ENCODE data around the gene SAP30BP. TPM values are rescaled to one million over a fixed set of nuclear protein-coding genes. Genes with fewer than 3 reads are reported as not detected.

SAP30BP gene
- total RNA-seq, 1 experiment from 2014 or later = 149 TPM

GRCh38 chr17:75667825-75668224, 687 bp downstream of the SAP30BP start:
- H3K9me2 ChIP-seq (ENCODE audit: insufficient read depth) = no peaks in the 10 kb centered on the region
- peaks cover 13 to 19% of the 10 kb centered on the region in 2 experiments; a peak in 3 of 4 replicates for H3K4me1 ChIP-seq (ENCODE audit: control insufficient read depth in 1 of 2, insufficient read depth in 2 of 2, low read length in 2 of 2)
- no peak for TF ChIP-seq ZFX (IDR thresholded peaks at IDR 0.05)
- no peak for TF ChIP-seq EZH2phosphoT487 (IDR thresholded peaks at IDR 0.05; ENCODE audit: borderline replicate concordance)
- TF ChIP-seq YY1 (IDR thresholded peaks at IDR 0.05; ENCODE audit: extremely low read depth, insufficient replicate concordance, low read depth, low read length) = no peak
- no peak for TF ChIP-seq CBX3 (IDR thresholded peaks at IDR 0.05; ENCODE audit: low read depth)
- TF ChIP-seq ZNF274 (IDR thresholded peaks at IDR 0.05; ENCODE audit: low read depth, low read length) = no peak
- TF ChIP-seq CTCF (IDR thresholded peaks at IDR 0.05 in 2 of 3, conservative IDR thresholded peaks at IDR 0.05 in 1 of 3; ENCODE audit: borderline replicate concordance in 1 of 3, insufficient read depth in 1 of 3, low read depth in 2 of 3, low read length in 2 of 3) = no peak
- no peak for TF ChIP-seq TCF7L2 (IDR thresholded peaks at IDR 0.05; ENCODE audit: borderline replicate concordance, extremely low read depth, insufficient read depth, insufficient read length)
- no peak for TF ChIP-seq EZH2 (IDR thresholded peaks at IDR 0.05)
- no peak for TF ChIP-seq JUND (IDR thresholded peaks at IDR 0.05)
- no peak for TF ChIP-seq FOSL1 (IDR thresholded peaks at IDR 0.05; ENCODE audit: low read depth)
- TF ChIP-seq POLR2AphosphoS5 (IDR thresholded peaks at IDR 0.05; ENCODE audit: low read depth, low read length) = no peak
- no peak for TF ChIP-seq ZBTB33 (IDR thresholded peaks at IDR 0.05; ENCODE audit: extremely low read depth, insufficient replicate concordance, low read length)
- TF ChIP-seq ELF1 (IDR thresholded peaks at IDR 0.05; ENCODE audit: borderline replicate concordance, low read depth) = no peak
- peaks cover 41 to 42% of the 10 kb centered on the region in 2 experiments for H3K36me3 ChIP-seq (ENCODE audit: control insufficient read depth in 1 of 2, insufficient read depth in 2 of 2, low read length in 2 of 2)
- ATAC-seq (no peak), DNase-seq (ENCODE audit: low read depth, low spot score) (no peak)
- H3K4me2 ChIP-seq (ENCODE audit: low read length) = peak overlapping the region; percentile 81
- H3K27me3 ChIP-seq (ENCODE audit: insufficient read depth, low read length) = no peaks in the 10 kb centered on the region
- peak overlapping the region; percentile 79 to 83 for H3K4me3 ChIP-seq (replicated peaks in 1 of 2; ENCODE audit: low read depth in 1 of 2, low read length in 2 of 2)
- peaks cover 77% of the 10 kb centered on the region for H3K79me2 ChIP-seq (ENCODE audit: insufficient read depth, low read length)
- H3K9ac ChIP-seq (ENCODE audit: low read length) = peak overlapping the region; percentile 89
- intact Hi-C loops (cut with micrococcal nuclease) = no loop called here
- ChIA-PET RAD21 (ENCODE audit: low non-redundant PET in 1 of 2, low total read pairs in 2 of 2, uncharacterized antibody in 2 of 2, unreplicated experiment in 2 of 2) (no interaction called here), CTCF (interaction anchor here (0.5 to 2.4 kb wide), 4 partner anchors 34 to 416 kb away, joined by 3 to 14 read pairs (median 6); partner anchors contain the start of gene SMIM5), POLR2A (interaction anchor here (1.0 to 1.5 kb wide), 6 partner anchors 14 to 31 kb away, joined by 3 to 6 read pairs (median 3); a partner anchor contains a TSS)
- no peaks in the 10 kb centered on the region for H3K9me3 ChIP-seq (ENCODE audit: control insufficient read depth in 1 of 2, insufficient read depth in 1 of 2, low read depth in 1 of 2, low read length in 2 of 2)
- H2AFZ ChIP-seq (ENCODE audit: low read depth, low read length, poor library complexity, severe bottlenecking) = no peak overlapping the region
- H4K20me1 ChIP-seq (ENCODE audit: insufficient read depth) = 0 out of 2 replicates have a peak, but pooled peaks cover 4% of the 10 kb centered on the region
- no TSS peak for BruUV-seq (replicated peaks)
- peak overlapping the region; percentile 74 for H3K27ac ChIP-seq (ENCODE audit: low read depth, low read length)
